Mesodermal cell (in vitro differentiated cells): ENCODE measurements around the gene TTC28.
"Not testable (repeated sequence)": the region's sequence is repeated elsewhere in the genome, so short reads cannot be mapped to it uniquely, and the experiment has no call there.

ENCODE experiments used
- H3K27ac ChIP-seq: 2 replicates; pipeline ENCODE4 v1.7.0; 2013; ENCODE audit warnings: mild to moderate bottlenecking, low read depth, low read length, moderate library complexity; ENCODE audit not compliant: severe bottlenecking
- H3K36me3 ChIP-seq: 2 replicates; pipeline ENCODE4 v1.7.1; 2013; ENCODE audit warnings: mild to moderate bottlenecking, low read length, moderate library complexity; ENCODE audit not compliant: control insufficient read depth, insufficient read depth
- H3K4me1 ChIP-seq: one replicate; pipeline ENCODE4 v1.7.1; 2013; ENCODE audit warnings: mild to moderate bottlenecking, low read length; ENCODE audit not compliant: insufficient read depth, control insufficient read depth, poor library complexity, severe bottlenecking
- H3K4me3 ChIP-seq: 2 replicates; pipeline ENCODE4 v1.7.0; 2013; ENCODE audit warnings: low read length, control low read depth, mild to moderate bottlenecking; ENCODE audit not compliant: insufficient read depth, poor library complexity, severe bottlenecking; ENCODE audit errors: extremely low read depth
- H3K9me3 ChIP-seq: 2 replicates; pipeline ENCODE4 v1.7.1; 2013; ENCODE audit warnings: mild to moderate bottlenecking, low read length, moderate library complexity; ENCODE audit not compliant: control insufficient read depth
- WGBS, 2 experiments: methylation state at CpG; one replicate each; pipeline ENCODE4 v1.1.5; 2013; ENCODE audit warnings: missing lambda C conversion rate in 2 of 2; ENCODE audit not compliant: insufficient coverage in 2 of 2; 5-methylcytosine and 5-hydroxymethylcytosine counted together

The TTC28 gene

DNA sequence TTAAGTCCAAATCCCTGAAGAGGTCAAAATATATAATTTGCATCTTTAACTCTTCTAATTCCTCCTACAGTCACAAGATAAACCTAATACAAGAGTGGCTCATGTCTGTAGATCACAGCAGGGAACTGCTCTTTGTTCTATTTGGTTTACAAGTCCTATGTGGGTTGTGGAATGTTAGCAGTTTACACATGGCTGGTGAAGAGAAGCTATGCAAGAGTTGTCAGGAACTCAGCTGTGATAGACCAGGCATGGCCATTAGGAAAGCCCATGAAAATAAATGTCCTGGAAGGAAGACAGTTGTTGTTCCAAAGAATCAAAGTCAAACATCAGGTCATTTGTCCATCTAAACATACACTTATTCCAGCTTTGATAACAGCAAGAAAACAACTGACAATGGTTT, 448.2 kb downstream of the TTC28 start:
- no peak overlapping the region for H3K4me3 ChIP-seq
- H3K4me1 ChIP-seq = peaks cover 10% of the 10 kb centered on the region
- no peaks in the 10 kb centered on the region for H3K36me3 ChIP-seq
- H3K27ac ChIP-seq = peak overlapping the region; percentile 30
- H3K9me3 ChIP-seq = no peaks in the 10 kb centered on the region

DNA sequence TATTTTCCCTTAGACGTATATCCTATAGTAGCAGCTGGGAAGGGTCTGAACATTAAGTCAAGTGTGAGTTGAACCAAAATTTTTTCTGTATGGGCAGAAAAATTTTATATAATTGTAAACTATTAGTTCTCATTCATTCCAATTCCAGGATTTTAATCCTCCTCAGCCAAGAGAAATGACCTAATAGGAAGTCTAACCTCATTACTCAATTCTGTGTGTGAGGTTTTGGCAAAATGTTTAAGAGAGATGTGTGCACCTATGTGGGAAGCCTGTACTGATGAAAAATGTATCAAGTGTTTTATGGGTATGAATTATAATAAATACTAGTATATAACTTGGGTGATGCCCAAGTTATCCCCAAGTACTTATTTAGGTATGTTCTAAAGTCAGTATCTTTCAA, 449.0 kb downstream of the TTC28 start:
- H3K4me3 ChIP-seq = no peak overlapping the region
- H3K9me3 ChIP-seq = no peaks in the 10 kb centered on the region
- no peak overlapping the region for H3K27ac ChIP-seq
- H3K4me1 ChIP-seq = peaks cover 10% of the 10 kb centered on the region
- H3K36me3 ChIP-seq = no peaks in the 10 kb centered on the region
- 100% methylated on average over 1 of the region's 1 CpG; no CpG with 5 or more reads in 1 of the 2 experiments for WGBS, 2 experiments

DNA sequence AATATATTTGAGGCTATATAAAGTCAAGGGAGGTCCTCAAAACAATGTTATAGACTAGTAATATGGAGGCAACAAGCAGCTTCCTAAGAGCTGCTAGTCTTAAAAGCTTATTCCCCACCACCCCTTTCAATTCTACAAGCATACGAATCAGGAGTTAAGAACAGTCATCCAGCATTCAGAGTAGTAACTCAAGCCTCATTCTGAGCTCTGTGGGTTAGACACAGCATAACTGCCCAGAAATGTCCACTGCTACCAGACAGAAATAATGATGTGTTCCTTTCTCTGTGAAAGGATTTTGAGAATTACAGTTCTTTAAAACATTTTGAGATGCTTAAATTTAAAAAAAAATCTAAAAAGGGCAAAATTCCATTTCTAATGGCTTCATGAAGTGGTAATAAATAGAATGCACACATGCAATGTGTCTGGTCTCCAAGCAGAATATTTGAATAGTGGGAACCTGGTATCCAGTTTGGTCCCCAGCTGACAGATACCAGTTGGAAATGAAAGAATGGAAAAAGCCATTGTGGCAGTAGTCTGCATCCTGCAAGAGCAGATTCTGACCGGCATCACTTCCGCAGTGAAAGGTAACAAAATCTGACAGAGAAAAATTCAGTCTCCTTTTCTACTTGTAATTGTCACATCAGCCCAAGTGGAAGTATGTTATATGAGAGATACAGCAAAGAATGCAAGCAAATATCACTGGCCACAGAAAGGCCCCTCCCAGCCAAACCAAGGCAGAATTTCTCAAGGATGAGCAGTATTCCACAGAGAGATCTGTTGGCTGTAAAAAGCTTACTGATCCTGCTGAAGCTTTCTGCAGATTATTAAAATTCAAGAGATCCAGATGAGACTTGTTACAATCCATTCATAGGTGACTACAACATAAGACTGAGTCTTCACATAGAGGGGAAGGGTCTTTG, 449.8 kb downstream of the TTC28 start:
- Histone ChIP-seq H3K4me3 (no peak overlapping the region), H3K4me1 (peaks cover 10% of the 10 kb centered on the region), H3K9me3 (no peaks in the 10 kb centered on the region), H3K36me3 (no peaks in the 10 kb centered on the region), H3K27ac (no peak overlapping the region)
- WGBS, 2 experiments = 100% methylated on average over 1 of the region's 3 CpGs

DNA sequence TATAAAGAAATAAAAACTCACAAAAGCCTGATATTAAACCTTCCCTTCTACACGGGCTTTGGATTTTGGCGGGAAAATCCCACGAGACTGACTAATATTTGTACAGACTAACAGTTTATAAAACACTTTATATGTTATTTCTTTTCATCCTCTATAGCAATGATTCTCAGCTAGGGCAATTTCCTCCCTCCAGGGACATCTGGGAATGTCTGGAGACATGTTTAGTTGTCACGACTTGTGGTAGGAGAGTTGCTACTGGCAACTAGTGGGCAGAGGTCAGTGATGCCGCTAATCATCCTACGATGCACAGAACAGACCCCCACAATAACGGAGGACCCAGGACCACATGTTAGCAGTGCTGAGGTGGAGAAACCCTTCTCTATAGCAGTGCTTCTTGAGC, 455.8 kb downstream of the TTC28 start:
- Histone ChIP-seq H3K9me3 (no peaks in the 10 kb centered on the region), H3K4me1 (no peaks in the 10 kb centered on the region), H3K36me3 (no peaks in the 10 kb centered on the region), H3K4me3 (no peak overlapping the region), H3K27ac (no peak overlapping the region)
- 80 to 100% methylated on average over 1 to 4 of the region's 7 CpGs for WGBS, 2 experiments

DNA sequence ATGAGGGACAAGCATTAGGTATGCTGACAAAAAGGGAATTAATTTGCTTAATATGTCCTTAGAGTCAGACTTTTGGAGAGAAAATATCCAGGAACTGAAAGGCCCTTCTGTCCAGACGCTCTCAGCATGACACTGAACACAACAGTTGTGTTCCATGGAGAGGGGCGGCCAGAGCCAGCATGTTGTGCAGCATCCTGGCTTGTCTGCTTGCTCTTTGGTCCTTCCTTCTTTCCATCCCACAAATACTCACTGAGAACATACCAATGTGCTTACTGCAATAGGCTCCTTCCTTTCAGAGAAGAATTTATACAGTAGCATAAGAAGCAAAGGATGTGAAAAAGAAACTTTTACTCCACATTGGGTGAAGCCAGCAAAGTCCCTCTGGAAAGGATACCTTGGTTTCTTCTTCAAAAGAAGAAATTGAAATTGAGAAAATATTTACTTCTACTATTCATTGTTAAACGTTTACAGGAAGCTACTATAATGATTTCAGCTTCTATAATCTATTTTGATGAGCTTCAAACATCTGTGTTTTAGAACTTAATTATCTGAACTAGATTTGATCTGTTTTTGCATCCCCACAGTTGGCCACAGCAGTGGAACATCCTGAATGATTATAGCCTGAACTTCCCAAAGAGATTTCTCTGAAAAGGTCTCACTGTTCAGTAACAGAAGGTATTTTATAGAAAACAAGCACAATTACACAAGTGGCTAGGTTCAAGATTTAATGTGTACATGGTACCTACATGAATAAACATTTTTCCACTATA, 456.5 kb downstream of the TTC28 start:
- Histone ChIP-seq H3K9me3 (no peaks in the 10 kb centered on the region), H3K36me3 (no peaks in the 10 kb centered on the region), H3K27ac (peak overlapping the region; percentile 13), H3K4me1 (no peaks in the 10 kb centered on the region), H3K4me3 (no peak overlapping the region)
- WGBS, 2 experiments = 75 to 88% methylated on average over 1 to 2 of the region's 3 CpGs

DNA sequence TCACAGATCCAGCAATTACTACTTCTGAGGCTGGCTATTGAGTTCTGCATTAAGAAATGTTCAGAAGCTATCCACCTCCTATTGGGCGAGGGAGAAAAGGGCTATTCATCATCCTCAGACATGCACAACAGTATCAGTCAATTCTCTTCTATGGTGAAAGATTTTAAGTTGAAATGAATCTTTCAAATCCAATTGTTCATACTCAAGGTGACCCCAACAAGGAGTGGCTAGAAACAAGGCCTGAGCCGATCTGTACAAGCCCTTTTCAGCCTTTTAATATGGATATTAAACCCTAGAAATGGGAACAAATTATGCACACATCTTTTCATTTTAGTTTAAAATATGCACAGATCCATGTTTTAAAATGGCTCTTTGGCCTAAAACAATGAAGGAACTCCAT, 457.1 kb downstream of the TTC28 start:
- Histone ChIP-seq H3K9me3 (no peaks in the 10 kb centered on the region), H3K27ac (peak overlapping the region; percentile 13), H3K4me1 (no peaks in the 10 kb centered on the region), H3K4me3 (no peak overlapping the region), H3K36me3 (no peaks in the 10 kb centered on the region)
- no CpG with 5 or more reads among the region's 2 CpGs for WGBS, 2 experiments

DNA sequence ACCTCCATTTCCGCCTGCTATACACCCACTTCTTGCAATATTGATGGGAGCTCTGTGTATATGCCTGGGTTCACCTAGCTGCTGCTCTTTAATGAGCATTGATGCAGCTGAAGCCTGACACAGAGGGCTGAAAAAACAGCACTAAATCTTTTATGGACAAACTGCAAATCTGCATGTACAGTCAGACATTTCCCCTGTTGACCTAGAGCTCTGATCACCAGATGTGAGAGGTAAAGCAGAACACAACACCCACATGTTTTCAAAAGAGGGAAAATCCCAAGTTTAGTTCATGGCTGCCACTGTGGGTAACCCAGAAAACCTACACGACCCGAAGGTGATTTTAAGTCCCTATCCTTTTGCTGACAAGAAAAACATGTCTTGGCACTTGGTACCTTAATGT, 457.6 kb downstream of the TTC28 start:
- no peaks in the 10 kb centered on the region for H3K36me3 ChIP-seq
- H3K4me3 ChIP-seq = no peak overlapping the region
- WGBS, 2 experiments = 93 to 100% methylated on average over 2 to 3 of the region's 3 CpGs
- H3K9me3 ChIP-seq = no peaks in the 10 kb centered on the region
- no peaks in the 10 kb centered on the region for H3K4me1 ChIP-seq
- H3K27ac ChIP-seq = no peak overlapping the region

DNA sequence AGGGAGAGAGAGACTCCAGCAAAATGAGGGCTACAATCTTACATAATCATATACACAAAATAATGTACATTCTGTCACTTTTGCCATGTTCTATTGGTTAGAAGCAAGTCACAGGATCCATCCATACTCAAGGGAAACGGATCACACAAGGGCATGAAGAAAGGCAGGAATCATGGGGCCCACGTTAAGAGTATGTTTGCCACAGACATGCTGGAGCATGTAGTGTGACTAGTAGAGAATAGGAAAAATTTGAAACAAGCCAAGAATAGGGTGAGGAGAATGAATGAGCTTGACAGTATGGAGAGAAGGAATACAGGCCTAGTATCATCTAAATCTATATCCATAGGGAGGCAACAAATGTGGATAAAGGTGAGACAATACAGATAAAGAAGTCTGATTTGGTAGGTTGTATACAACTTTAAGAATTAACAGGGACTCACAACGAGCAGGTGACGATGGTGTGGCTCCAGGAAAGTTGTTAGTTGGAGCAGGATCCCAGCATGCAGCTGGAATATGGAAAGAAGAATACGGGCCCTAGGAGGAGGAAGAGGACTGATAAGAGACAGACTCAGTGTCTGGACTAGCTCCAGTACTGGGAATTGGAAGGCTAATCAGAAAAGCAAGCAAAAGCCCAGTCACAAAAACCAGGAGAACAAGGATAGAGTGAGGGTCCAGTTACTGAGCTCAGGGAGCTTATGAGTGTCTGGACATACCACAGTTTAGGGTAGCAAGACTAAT, 458.8 kb downstream of the TTC28 start:
- Histone ChIP-seq H3K36me3 (no peaks in the 10 kb centered on the region), H3K9me3 (no peaks in the 10 kb centered on the region), H3K27ac (no peak overlapping the region), H3K4me3 (no peak overlapping the region), H3K4me1 (no peaks in the 10 kb centered on the region)
- 90 to 93% methylated on average over 4 to 5 of the region's 5 CpGs for WGBS, 2 experiments

DNA sequence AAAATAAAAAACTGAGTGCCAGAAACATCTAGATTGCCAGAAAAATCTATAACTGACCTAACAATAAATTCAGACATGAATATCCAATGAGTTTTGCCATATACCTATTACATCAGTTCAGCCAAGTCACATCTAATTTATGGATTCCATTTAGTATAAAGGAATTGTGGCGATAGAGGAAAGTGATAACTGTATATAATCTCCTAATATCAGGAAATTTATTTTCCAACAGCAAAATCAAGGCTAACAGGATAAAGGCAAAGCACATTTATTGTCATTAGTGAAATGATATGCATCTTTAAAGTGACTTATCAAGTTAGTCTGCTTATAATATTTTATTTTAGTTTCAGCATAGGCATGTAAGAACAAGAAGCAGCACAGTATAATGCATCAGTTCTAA, 462.4 kb downstream of the TTC28 start:
- H3K36me3 ChIP-seq = no peaks in the 10 kb centered on the region
- WGBS, 2 experiments = no CpG with 5 or more reads among the region's 1 CpG
- H3K9me3 ChIP-seq = no peaks in the 10 kb centered on the region
- no peak overlapping the region for H3K4me3 ChIP-seq
- H3K4me1 ChIP-seq = no peaks in the 10 kb centered on the region
- no peak overlapping the region for H3K27ac ChIP-seq

DNA sequence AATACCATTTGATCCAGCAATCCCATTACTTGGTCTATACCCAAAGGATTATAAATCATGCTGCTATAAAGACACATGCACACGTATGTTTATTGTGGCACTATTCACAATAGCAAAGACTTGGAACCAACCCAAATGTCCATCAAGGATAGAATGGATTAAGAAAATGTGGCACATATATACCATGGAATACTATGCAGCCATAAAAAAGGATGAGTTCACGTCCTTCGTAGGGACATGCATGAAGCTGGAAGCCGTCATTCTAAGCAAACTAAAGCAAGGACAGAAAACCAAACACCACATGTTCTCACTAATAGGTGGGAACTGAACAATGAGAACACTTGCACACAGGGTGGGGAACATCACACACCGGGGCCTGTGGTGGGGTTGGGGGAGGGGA, 464.9 kb downstream of the TTC28 start:
- 88% methylated on average over 1 of the region's 5 CpGs; no CpG with 5 or more reads in 1 of the 2 experiments for WGBS, 2 experiments
- not testable (repeated sequence) for H3K4me3 ChIP-seq, H3K36me3 ChIP-seq, H3K4me1 ChIP-seq, H3K27ac ChIP-seq, H3K9me3 ChIP-seq
